Type B pancreatic cell (in vitro differentiated cells): ENCODE measurements around the gene OR2L3. TPM values are rescaled to one million over a fixed set of nuclear protein-coding genes. Genes with fewer than 3 reads are reported as not detected.

Experiments
- DNase-seq: peaks from one replicate; pipeline ENCODE4 v3.0.0; 2021; ENCODE audit warnings: mixed read lengths; ENCODE audit not compliant: unreplicated experiment; ENCODE audit errors: extremely low spot score
- H3K27ac Mint-ChIP-seq: 2 replicates; pipeline ENCODE4 v1.8.0; 2021; ENCODE audit warnings: mild to moderate bottlenecking, mixed read lengths
- H3K27me3 Mint-ChIP-seq: 2 replicates; pipeline ENCODE4 v1.8.0; 2021; ENCODE audit warnings: mixed read lengths
- H3K36me3 Mint-ChIP-seq: 2 replicates; pipeline ENCODE4 v1.8.0; 2021; ENCODE audit warnings: mixed read lengths
- H3K4me1 Mint-ChIP-seq: one replicate; pipeline ENCODE4 v1.8.0; 2021; ENCODE audit warnings: mixed read lengths; ENCODE audit not compliant: unreplicated experiment
- H3K4me3 Mint-ChIP-seq: 2 replicates; pipeline ENCODE4 v1.8.0; 2021; ENCODE audit warnings: mild to moderate bottlenecking, mixed read lengths
- H3K9me3 Mint-ChIP-seq: 2 replicates; pipeline ENCODE4 v1.8.0; 2021; ENCODE audit warnings: mixed read lengths
- total RNA-seq: library from RNA; stranded (reverse); gene quantifications from 2 replicates; pipeline ENCODE4 v1.2.1, GENCODE V29; 2021; ENCODE audit warnings: low replicate concordance
- TF ChIP-seq, protein P1 (sequence below): fragments of 200-600 bp; sonication (generic); conservative IDR thresholded peaks from 2 replicates; pipeline ENCODE4 v1.5.0; 2021; ENCODE audit warnings: antibody characterized with exemption, mild to moderate bottlenecking

Gene OR2L3
- total RNA-seq, 1 donor from 2014 or later, result not detected

DNA sequence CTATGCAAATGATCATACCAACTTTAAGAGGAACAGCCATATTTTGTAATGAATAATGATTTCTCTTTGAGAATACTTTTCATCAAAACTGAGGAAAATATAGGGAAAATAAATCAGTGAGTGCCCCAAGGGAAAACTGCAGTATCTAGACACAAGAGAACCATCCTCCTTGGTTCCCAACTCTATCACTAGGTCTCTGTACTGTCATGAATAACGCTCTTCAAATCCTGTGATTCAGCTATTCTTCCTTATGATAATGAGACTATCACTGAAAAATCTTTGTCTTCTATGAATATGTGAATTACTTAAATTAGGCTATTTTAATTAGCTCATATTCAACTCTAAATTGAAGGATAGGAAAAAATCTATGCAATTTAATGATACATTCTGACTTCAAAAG is 30.8 kb upstream of the OR2L3 start:
- TF ChIP-seq, protein P1, sequence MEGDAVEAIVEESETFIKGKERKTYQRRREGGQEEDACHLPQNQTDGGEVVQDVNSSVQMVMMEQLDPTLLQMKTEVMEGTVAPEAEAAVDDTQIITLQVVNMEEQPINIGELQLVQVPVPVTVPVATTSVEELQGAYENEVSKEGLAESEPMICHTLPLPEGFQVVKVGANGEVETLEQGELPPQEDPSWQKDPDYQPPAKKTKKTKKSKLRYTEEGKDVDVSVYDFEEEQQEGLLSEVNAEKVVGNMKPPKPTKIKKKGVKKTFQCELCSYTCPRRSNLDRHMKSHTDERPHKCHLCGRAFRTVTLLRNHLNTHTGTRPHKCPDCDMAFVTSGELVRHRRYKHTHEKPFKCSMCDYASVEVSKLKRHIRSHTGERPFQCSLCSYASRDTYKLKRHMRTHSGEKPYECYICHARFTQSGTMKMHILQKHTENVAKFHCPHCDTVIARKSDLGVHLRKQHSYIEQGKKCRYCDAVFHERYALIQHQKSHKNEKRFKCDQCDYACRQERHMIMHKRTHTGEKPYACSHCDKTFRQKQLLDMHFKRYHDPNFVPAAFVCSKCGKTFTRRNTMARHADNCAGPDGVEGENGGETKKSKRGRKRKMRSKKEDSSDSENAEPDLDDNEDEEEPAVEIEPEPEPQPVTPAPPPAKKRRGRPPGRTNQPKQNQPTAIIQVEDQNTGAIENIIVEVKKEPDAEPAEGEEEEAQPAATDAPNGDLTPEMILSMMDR, result no peak
- no peaks in the 10 kb centered on the region for H3K27me3 Mint-ChIP-seq
- H3K27ac Mint-ChIP-seq, result no peak overlapping the region
- DNase-seq, result no peak
- no peaks in the 10 kb centered on the region for H3K36me3 Mint-ChIP-seq
- H3K4me1 Mint-ChIP-seq, result no peaks in the 10 kb centered on the region
- peaks cover 11% of the 10 kb centered on the region for H3K9me3 Mint-ChIP-seq
- H3K4me3 Mint-ChIP-seq, result no peak overlapping the region

DNA sequence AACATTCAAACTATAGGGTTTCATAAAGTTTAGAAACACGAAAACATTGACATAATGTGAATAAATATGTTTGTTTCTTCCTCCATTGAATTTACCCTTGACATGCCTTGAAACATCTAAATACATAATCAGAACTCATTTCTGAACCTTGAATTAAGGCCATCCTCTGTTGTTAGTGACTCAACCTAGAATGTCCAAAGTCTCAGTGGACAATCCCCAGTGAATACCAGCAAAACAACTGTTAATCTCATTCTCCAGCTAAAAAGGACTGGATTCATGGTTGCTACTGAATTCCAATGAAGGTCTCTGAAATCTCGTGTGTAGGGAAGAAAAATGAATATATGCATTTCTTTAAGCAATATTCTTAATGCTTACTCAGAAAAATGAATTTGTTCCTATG is 16.9 kb upstream of the OR2L3 start, which contains the start of gene OR2L2:
TSS of gene OR2L2 (plus strand) at position 301 of the 400 bp plus-strand sequence. CDS start 8,198 bp downstream, outside the sequence.
- no peaks in the 10 kb centered on the region for H3K9me3 Mint-ChIP-seq
- no peaks in the 10 kb centered on the region for H3K4me1 Mint-ChIP-seq
- DNase-seq, result no peak
- H3K36me3 Mint-ChIP-seq, result no peaks in the 10 kb centered on the region
- no peak within 1 kb of the TSS for H3K4me3 Mint-ChIP-seq
- TF ChIP-seq, protein P1, result no peak
- no peaks in the 10 kb centered on the region for H3K27me3 Mint-ChIP-seq
- H3K27ac Mint-ChIP-seq, result no peak within 1 kb of the TSS

DNA sequence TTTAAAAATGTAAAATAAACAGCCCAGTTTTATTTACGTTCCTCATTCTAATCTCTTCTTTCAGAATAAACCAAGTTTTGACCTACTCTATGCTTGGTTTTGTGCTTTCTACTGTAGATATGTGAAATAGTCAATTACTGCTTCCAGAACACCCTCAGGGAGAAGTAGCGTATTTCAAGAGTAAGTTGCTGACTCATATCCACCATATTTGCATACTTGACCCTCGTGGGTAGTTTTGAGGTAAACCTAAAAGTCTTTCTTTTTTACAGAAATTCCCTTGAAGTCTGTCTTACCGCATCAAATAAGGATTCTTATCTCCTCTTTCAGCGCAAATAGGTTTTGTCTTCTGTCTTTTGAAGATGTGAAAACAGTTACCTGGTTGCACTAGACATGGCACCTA is 1.4 kb upstream of the OR2L3 start:
- no peaks in the 10 kb centered on the region for H3K27me3 Mint-ChIP-seq
- no peak for DNase-seq
- TF ChIP-seq, protein P1, result no peak
- H3K4me1 Mint-ChIP-seq, result no peaks in the 10 kb centered on the region
- H3K4me3 Mint-ChIP-seq, result no peak overlapping the region
- H3K9me3 Mint-ChIP-seq, result peaks cover 12% of the 10 kb centered on the region
- H3K27ac Mint-ChIP-seq, result no peak overlapping the region
- H3K36me3 Mint-ChIP-seq, result no peaks in the 10 kb centered on the region

DNA sequence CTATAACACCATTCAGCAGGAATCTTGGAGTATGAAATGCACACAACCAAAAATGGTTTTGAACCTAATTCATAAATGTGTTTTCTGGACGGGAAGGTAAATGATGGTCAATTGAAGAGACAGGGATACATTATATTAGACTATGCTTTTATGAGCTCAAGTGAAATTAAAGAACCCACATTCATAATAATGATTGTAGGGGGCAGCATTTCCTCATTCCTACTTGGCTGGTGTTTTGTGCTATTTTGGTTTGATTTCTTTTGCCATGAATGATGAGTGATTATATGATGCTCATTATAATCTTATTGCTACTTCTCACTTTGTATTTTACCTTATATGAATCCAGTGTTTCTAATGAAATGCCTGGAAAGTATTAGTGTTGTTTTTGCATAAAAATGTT is 372 bp downstream of the OR2L3 start:
- no peaks in the 10 kb centered on the region for H3K36me3 Mint-ChIP-seq
- no peak overlapping the region for H3K27ac Mint-ChIP-seq
- no peaks in the 10 kb centered on the region for H3K4me1 Mint-ChIP-seq
- TF ChIP-seq, protein P1, result no peak
- H3K4me3 Mint-ChIP-seq, result no peak overlapping the region
- no peaks in the 10 kb centered on the region for H3K27me3 Mint-ChIP-seq
- no peak for DNase-seq
- peaks cover 19% of the 10 kb centered on the region for H3K9me3 Mint-ChIP-seq

DNA sequence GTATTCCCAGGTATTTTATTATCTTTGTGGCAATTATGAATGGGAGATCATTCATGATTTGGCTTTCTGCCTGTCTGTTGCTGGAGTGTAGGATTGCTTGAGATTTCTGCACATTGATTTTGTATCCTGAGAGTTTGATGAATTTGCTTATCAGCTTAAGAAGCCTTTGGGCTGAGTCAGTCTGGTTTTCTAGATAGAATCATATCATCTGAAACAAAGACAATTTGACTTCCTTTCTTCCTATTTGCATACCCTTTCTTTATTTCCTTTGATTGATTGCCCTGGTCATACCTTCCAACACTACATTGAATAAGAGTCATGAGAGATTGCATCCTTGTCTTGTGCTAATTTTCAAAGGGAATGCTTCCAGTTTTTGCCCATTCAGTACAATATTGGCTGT is 8.0 kb downstream of the OR2L3 start:
- Mint-ChIP-seq H3K27me3 (no peaks in the 10 kb centered on the region), H3K36me3 (no peaks in the 10 kb centered on the region), H3K4me1 (no peaks in the 10 kb centered on the region), H3K27ac (no peak overlapping the region), H3K4me3 (no peak overlapping the region), H3K9me3 (peaks cover 13% of the 10 kb centered on the region)
- no peak for DNase-seq
- TF ChIP-seq, protein P1, result no peak

DNA sequence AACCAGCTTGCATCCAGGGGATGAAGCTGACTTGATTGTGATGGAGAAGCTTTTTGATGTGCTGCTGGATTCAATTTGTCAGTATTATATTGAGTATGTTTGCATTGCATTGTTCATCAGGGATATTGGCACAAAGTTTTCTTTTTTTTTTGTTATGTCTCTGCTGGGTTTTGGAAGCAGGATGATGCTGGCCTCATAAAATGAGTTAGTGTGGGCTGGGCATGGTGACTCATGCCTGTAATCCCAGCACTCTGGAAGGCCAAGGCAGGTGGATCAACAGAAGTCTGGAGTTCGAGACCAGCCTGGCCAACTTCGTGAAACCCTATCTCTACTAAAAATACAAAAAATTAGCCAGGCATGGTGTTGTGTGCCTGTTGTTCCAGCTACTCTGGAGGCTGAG is 8.6 kb downstream of the OR2L3 start:
- no peak overlapping the region for H3K27ac Mint-ChIP-seq
- H3K36me3 Mint-ChIP-seq, result no peaks in the 10 kb centered on the region
- no peak for DNase-seq
- TF ChIP-seq, protein P1, result no peak
- no peaks in the 10 kb centered on the region for H3K4me1 Mint-ChIP-seq
- H3K4me3 Mint-ChIP-seq, result no peak overlapping the region
- H3K9me3 Mint-ChIP-seq, result peaks cover 13% of the 10 kb centered on the region
- H3K27me3 Mint-ChIP-seq, result no peaks in the 10 kb centered on the region
